Neural cell (in vitro differentiated cells): ENCODE measurements around the gene DNAJC12. TPM values are rescaled to one million over a fixed set of nuclear protein-coding genes. Genes with fewer than 3 reads are reported as not detected.

Source experiments
- H2AFZ ChIP-seq: fragments of 200-600, 300-800 bp; sonication (generic), shearing (Covaris generic); 2 replicates; pipeline ENCODE4 v1.6.0; 2014; ENCODE audit warnings: low read depth, mild to moderate bottlenecking, antibody characterized with exemption, low read length, moderate library complexity
- H3F3A ChIP-seq: fragments of 200-600 bp; shearing (Covaris generic); 2 replicates; pipeline ENCODE4 v1.6.1; 2016; ENCODE audit warnings: mild to moderate bottlenecking, moderate library complexity, mixed read lengths, antibody characterized with exemption, low read length; ENCODE audit not compliant: insufficient read depth, poor library complexity, severe bottlenecking
- H3K27ac ChIP-seq: fragments of 200-600, 300-800 bp; sonication (generic), shearing (Covaris generic); 2 replicates; pipeline ENCODE4 v1.5.1; 2014; ENCODE audit warnings: mild to moderate bottlenecking, low read length, moderate library complexity
- H3K27me3 ChIP-seq: fragments of 300-800, 200-600 bp; sonication (generic), shearing (Covaris generic); 2 replicates; pipeline ENCODE4 v1.6.0; 2014; ENCODE audit warnings: mild to moderate bottlenecking, low read depth, low read length, moderate library complexity; ENCODE audit not compliant: insufficient read depth
- H3K36me3 ChIP-seq: fragments of 300-800, 200-600 bp; sonication (generic), shearing (Covaris generic); 2 replicates; pipeline ENCODE4 v1.5.1; 2014; ENCODE audit warnings: mild to moderate bottlenecking, antibody characterized with exemption, low read length, moderate library complexity; ENCODE audit not compliant: insufficient read depth
- H3K4me2 ChIP-seq: fragments of 300-800, 200-600 bp; sonication (generic), shearing (Covaris generic); 2 replicates; pipeline ENCODE4 v1.6.0; 2014; ENCODE audit warnings: mild to moderate bottlenecking, low read length
- H3K4me3 ChIP-seq: fragments of 300-800, 200-600 bp; sonication (generic), shearing (Covaris generic); 2 replicates; pipeline ENCODE4 v1.5.1; 2014; ENCODE audit warnings: mild to moderate bottlenecking, low read length, moderate library complexity
- H3K79me2 ChIP-seq: fragments of 200-600 bp; shearing (Covaris generic); replicated peaks from 2 replicates; pipeline ENCODE4 v1.6.0; 2014; ENCODE audit warnings: mild to moderate bottlenecking, low read length, moderate library complexity; ENCODE audit not compliant: insufficient read depth
- H3K9ac ChIP-seq: fragments of 300-800, 200-600 bp; sonication (generic), shearing (Covaris generic); 2 replicates; pipeline ENCODE4 v1.6.1; 2016; ENCODE audit warnings: mild to moderate bottlenecking, low read length, mixed read lengths
- H3K9me2 ChIP-seq: fragments of 200-600 bp; shearing (Covaris generic); 2 replicates; pipeline ENCODE4 v1.6.1; 2016; ENCODE audit warnings: mild to moderate bottlenecking, low read length, mixed read lengths; ENCODE audit not compliant: insufficient read depth
- H3K9me3 ChIP-seq: fragments of 200-600, 300-800 bp; sonication (generic), shearing (Covaris generic); 2 replicates; pipeline ENCODE4 v1.6.1; 2016; ENCODE audit warnings: mild to moderate bottlenecking, mixed run types, low read length, moderate library complexity, mixed read lengths
- H4K20me1 ChIP-seq: fragments of 200-600 bp; shearing (Covaris generic); 2 replicates; pipeline ENCODE4 v1.6.1; 2016; ENCODE audit warnings: mild to moderate bottlenecking, mixed run types; ENCODE audit not compliant: insufficient read depth
- CTCF ChIP-seq: fragments of 450-650 bp; IDR thresholded peaks from 2 replicates; pipeline ENCODE4 v1.5.1; 2014; ENCODE audit warnings: antibody characterized with exemption, mild to moderate bottlenecking, moderate library complexity; ENCODE audit not compliant: poor library complexity, severe bottlenecking
- EP300 ChIP-seq: fragments of 450-650 bp; conservative IDR thresholded peaks from 2 replicates; pipeline ENCODE4 v1.6.1; 2014; ENCODE audit warnings: antibody characterized with exemption, mild to moderate bottlenecking, moderate library complexity; ENCODE audit not compliant: poor library complexity, severe bottlenecking
- EZH2 ChIP-seq: fragments of 200-600, 300-800 bp; shearing (Covaris generic), sonication (generic); IDR thresholded peaks from 2 replicates; pipeline ENCODE4 v1.6.1; 2014; ENCODE audit warnings: antibody characterized with exemption, low read length, borderline replicate concordance, mild to moderate bottlenecking; ENCODE audit not compliant: insufficient read depth, poor library complexity, severe bottlenecking
- MXI1 ChIP-seq: fragments of 450-650 bp; conservative IDR thresholded peaks from 2 replicates; pipeline ENCODE4 v1.6.1; 2014; ENCODE audit warnings: antibody characterized with exemption, mild to moderate bottlenecking; ENCODE audit not compliant: poor library complexity, severe bottlenecking
- POLR2AphosphoS5 ChIP-seq: IDR thresholded peaks from 2 replicates; pipeline ENCODE4 v1.6.1; 2012
- RAD21 ChIP-seq: fragments of 450-650 bp; conservative IDR thresholded peaks from 2 replicates; pipeline ENCODE4 v1.6.1; 2014; ENCODE audit warnings: antibody characterized with exemption, mild to moderate bottlenecking, moderate library complexity
- REST ChIP-seq: IDR thresholded peaks from 2 replicates; pipeline ENCODE4 v1.6.1; 2012; ENCODE audit warnings: borderline replicate concordance
- SMC3 ChIP-seq: fragments of 450-650 bp; conservative IDR thresholded peaks from 2 replicates; pipeline ENCODE4 v1.6.1; 2014; ENCODE audit warnings: antibody characterized with exemption, mild to moderate bottlenecking, moderate library complexity; ENCODE audit not compliant: poor library complexity
- TAF1 ChIP-seq: IDR thresholded peaks from 2 replicates; pipeline ENCODE4 v1.6.1; 2012; ENCODE audit warnings: low read depth
- polyA plus RNA-seq: library from polyadenylated mRNA; depleted of rRNA; stranded (reverse); fragments of >200 nt; gene quantifications from 2 replicates; pipeline ENCODE4 v1.2.3, GENCODE V29; 2014

The DNAJC12 gene
- polyA plus RNA-seq, 1 donor from 2014 or later, result 32.2 TPM

GRCh38 chr10:67858971-67859370 lies 21.0 kb upstream of the DNAJC12 start:
- no peak for TF ChIP-seq EP300
- no peak overlapping the region for H3K9ac ChIP-seq
- H3F3A ChIP-seq, result no peaks in the 10 kb centered on the region
- no peaks in the 10 kb centered on the region for H3K27me3 ChIP-seq
- H3K9me2 ChIP-seq, result no peaks in the 10 kb centered on the region
- no peak overlapping the region for H2AFZ ChIP-seq
- no peaks in the 10 kb centered on the region for H3K9me3 ChIP-seq
- H3K4me3 ChIP-seq, result no peak overlapping the region
- no peak overlapping the region for H3K4me2 ChIP-seq
- no peaks in the 10 kb centered on the region for H3K79me2 ChIP-seq
- no peaks in the 10 kb centered on the region for H3K36me3 ChIP-seq
- H4K20me1 ChIP-seq, result no peaks in the 10 kb centered on the region
- H3K27ac ChIP-seq, result no peak overlapping the region

- H3K9me3 ChIP-seq, result no peaks in the 10 kb centered on the region
- H3K27me3 ChIP-seq, result no peaks in the 10 kb centered on the region
- H3K9ac ChIP-seq, result no peak overlapping the region
- no peaks in the 10 kb centered on the region for H3F3A ChIP-seq
- H3K4me3 ChIP-seq, result no peak overlapping the region
- H3K79me2 ChIP-seq, result no peaks in the 10 kb centered on the region
- no peaks in the 10 kb centered on the region for H3K36me3 ChIP-seq
- no peak overlapping the region for H3K27ac ChIP-seq
- TF ChIP-seq EP300 (no peak), REST (no peak), RAD21 (no peak), SMC3 (no peak), EZH2 (no peak), MXI1 (no peak), POLR2AphosphoS5 (no peak), TAF1 (no peak), CTCF (no peak)
- no peak overlapping the region for H3K4me2 ChIP-seq
- no peaks in the 10 kb centered on the region for H4K20me1 ChIP-seq
- no peaks in the 10 kb centered on the region for H3K9me2 ChIP-seq
- H2AFZ ChIP-seq, result no peak overlapping the region
Observed at GRCh38 chr10:67853512-67853911, 15.5 kb upstream of the DNAJC12 start.

GRCh38 chr10:67852761-67853160 lies 14.8 kb upstream of the DNAJC12 start:
- Histone ChIP-seq H3K4me3 (no peak overlapping the region), H3F3A (no peaks in the 10 kb centered on the region), H2AFZ (no peak overlapping the region), H3K27ac (no peak overlapping the region), H3K4me2 (no peak overlapping the region), H3K36me3 (no peaks in the 10 kb centered on the region), H3K27me3 (no peaks in the 10 kb centered on the region), H4K20me1 (no peaks in the 10 kb centered on the region), H3K9me2 (no peaks in the 10 kb centered on the region), H3K9me3 (no peaks in the 10 kb centered on the region), H3K79me2 (no peaks in the 10 kb centered on the region), H3K9ac (no peak overlapping the region)
- TF ChIP-seq EZH2, result no peak
- no peak for TF ChIP-seq POLR2AphosphoS5
- TF ChIP-seq TAF1, result no peak
